Uterus (tissue), 2 donors: ENCODE measurements around the gene GPRASP3.
"Not testable (repeated sequence)": the region's sequence is repeated elsewhere in the genome, so short reads cannot be mapped to it uniquely, and the experiment has no call there.

Experiments
- CTCF ChIP-seq, 4 experiments: fragments of 200-600 bp in 2 of 4; fragments of 450-650 bp in 2 of 4; sonication (generic) in 2 of 4; IDR thresholded peaks; one replicate each; pipeline ENCODE4 v1.5.1; 2016 to 2019; ENCODE audit warnings: antibody characterized with exemption in 4 of 4, mild to moderate bottlenecking in 2 of 4, moderate library complexity in 1 of 4
- POLR2A ChIP-seq, 2 donors: fragments of 450-650 bp; IDR thresholded peaks; one replicate each; pipeline ENCODE4 v1.6.1; 2016; ENCODE audit warnings: antibody characterized with exemption in 2 of 2, mild to moderate bottlenecking in 1 of 2, moderate library complexity in 1 of 2

- not testable (repeated sequence) for TF ChIP-seq CTCF, POLR2A (IDR thresholded peaks at IDR 0.05)
Measured at GRCh38 chrX:102721169-102721506, 595 bp downstream of the GPRASP3 start.
